IMR-90 (cell line): ENCODE measurements around the gene SLAMF9. TPM values are rescaled to one million over a fixed set of nuclear protein-coding genes. Genes with fewer than 3 reads are reported as not detected.

ENCODE experiments used
- ATAC-seq: fragments of 200-7000 bp; cut with Tn5 transposase; 2 replicates; pipeline ENCODE4 v1.9.1; 2020; ENCODE audit warnings: low read depth, mild to moderate bottlenecking, moderate library complexity
- BruUV-seq: library from RNA; stranded (reverse); fragments of 400-500 nt; replicated peaks from 2 replicates; lab custom pipeline; 2021; lab: Mats Ljungman, UMichigan
- CTCF ChIA-PET: fragments of 300-600 bp; formaldehyde crosslinking; extraction: SDS; loops from one replicate; lab custom pipeline; 2021; ENCODE audit warnings: antibody characterized with exemption; lab: Yijun Ruan, JAX
- POLR2A ChIA-PET: fragments of 300-600 bp; sonication (Branson Sonifier 250); formaldehyde crosslinking; loops from one replicate; lab custom pipeline; 2022; ENCODE audit warnings: antibody characterized with exemption; ENCODE audit not compliant: unreplicated experiment; lab: Charles Lee
- DNase-seq: peaks from one replicate; pipeline ENCODE4 v3.0.0; 2013
- H2AFZ ChIP-seq: replicated peaks from 2 replicates; pipeline ENCODE3; 2013; ENCODE audit warnings: low read length, mild to moderate bottlenecking; ENCODE audit not compliant: poor library complexity
- H2AK5ac ChIP-seq: 2 replicates; pipeline ENCODE4 v1.6.1; 2013; ENCODE audit warnings: low read depth, low read length, inconsistent platforms
- H2AK9ac ChIP-seq: replicated peaks from 2 replicates; pipeline ENCODE3; 2013; ENCODE audit warnings: mild to moderate bottlenecking, low read depth, low read length, moderate library complexity; ENCODE audit not compliant: poor library complexity
- H2BK120ac ChIP-seq: 2 replicates; pipeline ENCODE4 v1.6.1; 2013; ENCODE audit warnings: low read depth, low read length, inconsistent platforms
- H2BK15ac ChIP-seq: 3 replicates; pipeline ENCODE4 v1.6.1; 2013; ENCODE audit warnings: low read depth, low read length, inconsistent platforms
- H2BK20ac ChIP-seq: 2 replicates; pipeline ENCODE4 v1.6.1; 2013; ENCODE audit warnings: low read depth, mild to moderate bottlenecking, inconsistent platforms, low read length, moderate library complexity
- H2BK5ac ChIP-seq: 2 replicates; pipeline ENCODE4 v1.6.1; 2013; ENCODE audit warnings: mild to moderate bottlenecking, low read depth, low read length, inconsistent platforms; ENCODE audit not compliant: poor library complexity, severe bottlenecking
- H3K14ac ChIP-seq: replicated peaks from 2 replicates; pipeline ENCODE4 v1.6.1; 2013; ENCODE audit warnings: low read depth, low read length, inconsistent platforms
- H3K18ac ChIP-seq: 2 replicates; pipeline ENCODE4 v1.6.1; 2013; ENCODE audit warnings: low read depth, low read length, control low read depth
- H3K23ac ChIP-seq: 2 replicates; pipeline ENCODE4 v1.6.1; 2013; ENCODE audit warnings: low read depth, low read length, inconsistent platforms
- H3K27ac ChIP-seq: 2 replicates; pipeline ENCODE4 v1.5.1; 2013; ENCODE audit warnings: mild to moderate bottlenecking, control low read depth, low read length; ENCODE audit not compliant: insufficient read depth
- H3K27me3 ChIP-seq: 2 replicates; pipeline ENCODE4 v1.6.1; 2013; ENCODE audit warnings: low read length; ENCODE audit not compliant: control insufficient read depth, insufficient read depth
- H3K36me3 ChIP-seq: 2 replicates; pipeline ENCODE4 v1.6.1; 2013; ENCODE audit warnings: low read length, mixed read lengths; ENCODE audit not compliant: control insufficient read depth, insufficient read depth
- H3K4ac ChIP-seq: 2 replicates; pipeline ENCODE4 v1.6.1; 2013; ENCODE audit warnings: low read depth, low read length, inconsistent platforms
- H3K4me1 ChIP-seq: 2 replicates; pipeline ENCODE4 v1.6.1; 2013; ENCODE audit warnings: low read length, mixed read lengths; ENCODE audit not compliant: control insufficient read depth, insufficient read depth
- H3K4me2 ChIP-seq: 2 replicates; pipeline ENCODE4 v1.6.1; 2013; ENCODE audit warnings: low read depth, mild to moderate bottlenecking, control low read depth, low read length, moderate library complexity
- H3K4me3 ChIP-seq: 2 replicates; pipeline ENCODE4 v1.5.1; 2013; ENCODE audit warnings: low read depth, mild to moderate bottlenecking, control low read depth, low read length, moderate library complexity; ENCODE audit not compliant: insufficient read depth
- H3K56ac ChIP-seq: 2 replicates; pipeline ENCODE4 v1.6.1; 2013; ENCODE audit warnings: low read length, inconsistent platforms; ENCODE audit not compliant: insufficient read depth; ENCODE audit errors: extremely low read depth
- H3K79me1 ChIP-seq, 2 experiments: 2 replicates each; pipeline ENCODE4 v1.6.1; 2013; ENCODE audit warnings: low read length in 2 of 2, inconsistent platforms in 1 of 2, low read depth in 1 of 2
- H3K9ac ChIP-seq: 2 replicates; pipeline ENCODE4 v1.6.1; 2013; ENCODE audit warnings: low read depth, low read length, control low read depth
- H3K9me1 ChIP-seq: 2 replicates; pipeline ENCODE4 v1.6.1; 2013; ENCODE audit warnings: low read length, inconsistent platforms; ENCODE audit not compliant: insufficient read depth
- H3K9me3 ChIP-seq: 2 replicates; pipeline ENCODE4 v1.6.1; 2013; ENCODE audit warnings: low read length; ENCODE audit not compliant: control insufficient read depth, insufficient read depth
- H4K20me1 ChIP-seq: 2 replicates; pipeline ENCODE4 v1.6.1; 2013; ENCODE audit warnings: low read length, inconsistent platforms; ENCODE audit not compliant: insufficient read depth
- H4K5ac ChIP-seq: 2 replicates; pipeline ENCODE4 v1.6.1; 2013; ENCODE audit warnings: mild to moderate bottlenecking, low read depth, low read length, control low read depth
- H4K8ac ChIP-seq, 2 experiments: 2 replicates each; pipeline ENCODE4 v1.6.1; 2013; ENCODE audit warnings: low read depth in 2 of 2, low read length in 2 of 2, control low read depth in 1 of 2, inconsistent platforms in 1 of 2
- H4K91ac ChIP-seq: 2 replicates; pipeline ENCODE4 v1.6.1; 2013; ENCODE audit warnings: low read depth, low read length, inconsistent platforms; ENCODE audit not compliant: insufficient read depth
- BHLHE40 ChIP-seq: fragments of 150-350 bp; IDR thresholded peaks from 2 replicates; pipeline ENCODE4 v1.6.1; 2016; ENCODE audit warnings: mild to moderate bottlenecking, low read depth, low read length
- CEBPB ChIP-seq: IDR thresholded peaks from 2 replicates; pipeline ENCODE4 v1.6.1; 2012; ENCODE audit warnings: low read depth, low read length, improper control_type of control experiment
- CHD1 ChIP-seq: IDR thresholded peaks from 2 replicates; pipeline ENCODE4 v1.6.1; 2012; ENCODE audit warnings: low read depth, low read length, improper control_type of control experiment
- CTCF ChIP-seq: conservative IDR thresholded peaks from 2 replicates; pipeline ENCODE4 v1.5.1; 2012; ENCODE audit warnings: mild to moderate bottlenecking, low read depth, low read length, improper control_type of control experiment
- ELK1 ChIP-seq: fragments of 150-350 bp; IDR thresholded peaks from 2 replicates; pipeline ENCODE4 v1.6.1; 2016; ENCODE audit warnings: low read depth, mild to moderate bottlenecking, low read length, moderate library complexity, borderline replicate concordance
- FOS ChIP-seq: fragments of 150-350 bp; IDR thresholded peaks from 2 replicates; pipeline ENCODE4 v1.6.1; 2016; ENCODE audit warnings: low read depth, low read length
- MAFK ChIP-seq: IDR thresholded peaks from 2 replicates; pipeline ENCODE4 v1.6.1; 2012; ENCODE audit warnings: low read depth, low read length, improper control_type of control experiment
- MAZ ChIP-seq: IDR thresholded peaks from 2 replicates; pipeline ENCODE4 v1.6.1; 2012; ENCODE audit warnings: low read depth, mild to moderate bottlenecking, low read length, improper control_type of control experiment, moderate library complexity, borderline replicate concordance
- MXI1 ChIP-seq: IDR thresholded peaks from 2 replicates; pipeline ENCODE4 v1.6.1; 2012; ENCODE audit warnings: low read depth, mild to moderate bottlenecking, low read length, moderate library complexity, borderline replicate concordance
- NFE2L2 ChIP-seq: fragments of 150-350 bp; IDR thresholded peaks from 2 replicates; pipeline ENCODE4 v1.6.1; 2016; ENCODE audit warnings: low read depth, mild to moderate bottlenecking, low read length
- POLR2A ChIP-seq: IDR thresholded peaks from 2 replicates; pipeline ENCODE4 v1.6.1; 2012; ENCODE audit warnings: mild to moderate bottlenecking, low read depth, low read length
- RAD21 ChIP-seq: IDR thresholded peaks from 2 replicates; pipeline ENCODE4 v1.6.1; 2012; ENCODE audit warnings: low read length, improper control_type of control experiment
- RCOR1 ChIP-seq: IDR thresholded peaks from 2 replicates; pipeline ENCODE4 v1.6.1; 2012; ENCODE audit warnings: mild to moderate bottlenecking, low read length, improper control_type of control experiment; ENCODE audit not compliant: insufficient replicate concordance
- RFX5 ChIP-seq: IDR thresholded peaks from 2 replicates; pipeline ENCODE4 v1.8.0; 2012; ENCODE audit warnings: low read depth, mild to moderate bottlenecking, low read length, moderate library complexity
- SMC3 ChIP-seq: fragments of 150-350 bp; IDR thresholded peaks from 2 replicates; pipeline ENCODE4 v1.6.1; 2016; ENCODE audit warnings: low read depth, mild to moderate bottlenecking, antibody characterized with exemption, low read length, moderate library complexity
- USF2 ChIP-seq: fragments of 150-350 bp; IDR thresholded peaks from 2 replicates; pipeline ENCODE4 v1.6.1; 2017; ENCODE audit warnings: mild to moderate bottlenecking, antibody characterized with exemption, low read length, low read depth
- WGBS, 2 experiments: methylation state at CpG; one replicate each; pipeline versions ENCODE4 v1.1.5 to v1.1.7; 2013; ENCODE audit warnings: missing lambda C conversion rate in 2 of 2; ENCODE audit not compliant: insufficient read length in 1 of 2; ENCODE audit errors: extremely low coverage in 2 of 2; 5-methylcytosine and 5-hydroxymethylcytosine counted together
- dilution Hi-C: fragments of 300-500 bp; cut with HindIII; formaldehyde crosslinking; loops from one replicate; pipeline ENCODE4 v1.14.3; 2018; ENCODE audit warnings: low sequenced_read_pairs; ENCODE audit not compliant: unreplicated experiment
- in situ Hi-C: fragments of 300-500 bp; cut with MboI; formaldehyde crosslinking; loops from 3 replicates; pipeline ENCODE4 v1.14.3; 2019; ENCODE audit warnings: low sequenced_read_pairs, inconsistent platforms, mixed read lengths
- intact Hi-C: fragments of 100-400 bp; cut with micrococcal nuclease; formaldehyde crosslinking; loops from 2 replicates; pipeline ENCODE4 v1.10.0; 2022
- polyA plus RNA-seq, 3 experiments: library from polyadenylated mRNA; depleted of rRNA; stranded (reverse); fragments of >200 nt; gene quantifications; 2 replicates each; pipeline ENCODE4 v1.2.3, GENCODE V29; 2012; ENCODE audit warnings: low replicate concordance in 1 of 3
- total RNA-seq: library from RNA; depleted of rRNA; stranded (reverse); fragments of >200 nt; gene quantifications from 2 replicates; pipeline ENCODE4 v1.2.3, GENCODE V29; 2012

SLAMF9 gene
- total and polyA plus RNA-seq, 2 of the 4 experiments (the other 2 are of a cell fraction) = 0.18 to 0.67 TPM

GRCh38 chr1:159961636-159962035 lies 7.6 kb upstream of the SLAMF9 start:
- peak overlapping the region; percentile 27; the same call in 1 of the 2 replicates for H3K4ac ChIP-seq
- no peak overlapping the region for H3K27ac ChIP-seq
- peaks cover 2% of the 10 kb centered on the region; the same call in 1 of the 2 replicates for H3K4me1 ChIP-seq
- in situ Hi-C loops (no loop called here), dilution Hi-C loops (no loop called here), intact Hi-C loops (no loop called here)
- peak overlapping the region; percentile 61; the same call in 1 of the 2 replicates for H3K18ac ChIP-seq
- no peak overlapping the region for H2AK5ac ChIP-seq
- no peak overlapping the region; the same call in 1 of the 2 replicates for H4K5ac ChIP-seq
- peak overlapping the region; percentile 13; the same call in 1 of the 2 replicates for H3K4me3 ChIP-seq
- no peak overlapping the region for H2AFZ ChIP-seq
- BruUV-seq = no TSS peak
- no peak overlapping the region for H2BK20ac ChIP-seq
- no peak for TF ChIP-seq BHLHE40
- TF ChIP-seq SMC3 = no peak
- TF ChIP-seq RFX5 = no peak
- no peak for TF ChIP-seq RCOR1
- TF ChIP-seq ELK1 = no peak
- TF ChIP-seq USF2 = no peak
- TF ChIP-seq MAFK = no peak
- no peak for TF ChIP-seq FOS
- no peak for TF ChIP-seq POLR2A
- no peak for TF ChIP-seq CEBPB
- no peak for TF ChIP-seq RAD21
- TF ChIP-seq MAZ = no peak
- TF ChIP-seq CHD1 = no peak
- TF ChIP-seq CTCF = no peak
- no peak for TF ChIP-seq NFE2L2
- no peak for TF ChIP-seq MXI1
- H2BK5ac ChIP-seq = no peak overlapping the region
- no peak overlapping the region for H2BK120ac ChIP-seq
- peaks cover 6% of the 10 kb centered on the region for H3K27me3 ChIP-seq
- no peak overlapping the region for H2AK9ac ChIP-seq
- no peak overlapping the region; the same call in 1 of the 2 replicates for H3K9ac ChIP-seq
- no peak overlapping the region for H3K23ac ChIP-seq
- no peak overlapping the region for H4K8ac ChIP-seq
- H3K79me1 ChIP-seq = no peaks in the 10 kb centered on the region
- ATAC-seq (no peak), DNase-seq (no peak)
- no peak overlapping the region for H3K56ac ChIP-seq
- H4K20me1 ChIP-seq = no peaks in the 10 kb centered on the region
- H3K4me2 ChIP-seq = peak overlapping the region; percentile 78; the same call in 1 of the 2 replicates
- H4K91ac ChIP-seq = no peak overlapping the region
- CTCF ChIA-PET = no interaction called here
- WGBS, 2 experiments = 91% methylated on average over 11 of the region's 15 CpGs; no CpG with 5 or more reads in 1 of the 2 experiments
- POLR2A ChIA-PET = no interaction called here
- no peak overlapping the region for H3K14ac ChIP-seq
- H3K9me3 ChIP-seq = no peaks in the 10 kb centered on the region
- no peaks in the 10 kb centered on the region for H3K36me3 ChIP-seq
- H3K9me1 ChIP-seq = no peaks in the 10 kb centered on the region
- no peak overlapping the region for H2BK15ac ChIP-seq
